Measurements from ENCODE around the gene SNX30. TPM values are rescaled to one million over a fixed set of nuclear protein-coding genes. Genes with fewer than 3 reads are reported as not detected.

The SNX30 gene
- total and polyA plus RNA-seq, 2 donors from 2014 or later, result 7.9 to 22.9 TPM

- Histone ChIP-seq H3K4me1 (ENCODE audit: control insufficient read depth in 2 of 3, insufficient read depth in 2 of 3, low read depth in 1 of 3, low read length in 3 of 3) (peaks cover 0 to 36% (median 12%) of the 10 kb centered on the region in 3 donors), H3K36me3 (ENCODE audit: control insufficient read depth in 2 of 3, insufficient read depth in 3 of 3, low read length in 3 of 3) (no peaks in the 10 kb centered on the region)
- TF ChIP-seq, protein P1, sequence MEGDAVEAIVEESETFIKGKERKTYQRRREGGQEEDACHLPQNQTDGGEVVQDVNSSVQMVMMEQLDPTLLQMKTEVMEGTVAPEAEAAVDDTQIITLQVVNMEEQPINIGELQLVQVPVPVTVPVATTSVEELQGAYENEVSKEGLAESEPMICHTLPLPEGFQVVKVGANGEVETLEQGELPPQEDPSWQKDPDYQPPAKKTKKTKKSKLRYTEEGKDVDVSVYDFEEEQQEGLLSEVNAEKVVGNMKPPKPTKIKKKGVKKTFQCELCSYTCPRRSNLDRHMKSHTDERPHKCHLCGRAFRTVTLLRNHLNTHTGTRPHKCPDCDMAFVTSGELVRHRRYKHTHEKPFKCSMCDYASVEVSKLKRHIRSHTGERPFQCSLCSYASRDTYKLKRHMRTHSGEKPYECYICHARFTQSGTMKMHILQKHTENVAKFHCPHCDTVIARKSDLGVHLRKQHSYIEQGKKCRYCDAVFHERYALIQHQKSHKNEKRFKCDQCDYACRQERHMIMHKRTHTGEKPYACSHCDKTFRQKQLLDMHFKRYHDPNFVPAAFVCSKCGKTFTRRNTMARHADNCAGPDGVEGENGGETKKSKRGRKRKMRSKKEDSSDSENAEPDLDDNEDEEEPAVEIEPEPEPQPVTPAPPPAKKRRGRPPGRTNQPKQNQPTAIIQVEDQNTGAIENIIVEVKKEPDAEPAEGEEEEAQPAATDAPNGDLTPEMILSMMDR (IDR thresholded peaks at IDR 0.05; ENCODE audit: borderline replicate concordance, extremely low read depth, insufficient read depth), result no peak
Observed at GRCh38 chr9:112792670-112793069, 42.1 kb downstream of the SNX30 start.

GRCh38 chr9:112793213-112793810 lies 42.8 kb downstream of the SNX30 start:
- Histone ChIP-seq H3K4me1 (ENCODE audit: control insufficient read depth in 2 of 3, insufficient read depth in 2 of 3, low read depth in 1 of 3, low read length in 3 of 3) (peaks cover 0 to 30% (median 12%) of the 10 kb centered on the region in 3 donors), H3K4me3 (ENCODE audit: low read length in 3 of 3) (no peak overlapping the region), H3K9ac (ENCODE audit: low read length in 3 of 3) (no peak overlapping the region), H3K27me3 (ENCODE audit: control insufficient read depth, insufficient read depth, low read length) (no peaks in the 10 kb centered on the region), H3K27ac (ENCODE audit: low read depth in 2 of 2, low read length in 2 of 2) (no peak overlapping the region), H3K36me3 (ENCODE audit: control insufficient read depth in 2 of 3, insufficient read depth in 3 of 3, low read length in 3 of 3) (no peaks in the 10 kb centered on the region), H3K9me3 (ENCODE audit: control insufficient read depth in 2 of 3, insufficient read depth in 1 of 3, low read length in 3 of 3) (no peaks in the 10 kb centered on the region)
- DNase-seq, result peak; percentile 31 to 83 (median 51)
- FAIRE-seq, result no peak
- intact Hi-C loops (cut with DNase I), result no loop called here
- TF ChIP-seq, protein P1 (IDR thresholded peaks at IDR 0.05; ENCODE audit: borderline replicate concordance, extremely low read depth, insufficient read depth), result peak; percentile 47

More at GRCh38 chr9:112792670-112793069, 42.1 kb downstream of the SNX30 start:
- FAIRE-seq, result no peak
- H3K9me3 ChIP-seq (ENCODE audit: control insufficient read depth in 2 of 3, insufficient read depth in 1 of 3, low read length in 3 of 3), result no peaks in the 10 kb centered on the region
- intact Hi-C loops (cut with DNase I), result no loop called here
- no peak overlapping the region for H3K4me3 ChIP-seq (ENCODE audit: low read length in 3 of 3)
- DNase-seq, result no peak
- no peak overlapping the region for H3K9ac ChIP-seq (ENCODE audit: low read length in 3 of 3)
- no peaks in the 10 kb centered on the region for H3K27me3 ChIP-seq (ENCODE audit: control insufficient read depth, insufficient read depth, low read length)
- H3K27ac ChIP-seq (ENCODE audit: low read depth in 2 of 2, low read length in 2 of 2), result no peak overlapping the region

DNA sequence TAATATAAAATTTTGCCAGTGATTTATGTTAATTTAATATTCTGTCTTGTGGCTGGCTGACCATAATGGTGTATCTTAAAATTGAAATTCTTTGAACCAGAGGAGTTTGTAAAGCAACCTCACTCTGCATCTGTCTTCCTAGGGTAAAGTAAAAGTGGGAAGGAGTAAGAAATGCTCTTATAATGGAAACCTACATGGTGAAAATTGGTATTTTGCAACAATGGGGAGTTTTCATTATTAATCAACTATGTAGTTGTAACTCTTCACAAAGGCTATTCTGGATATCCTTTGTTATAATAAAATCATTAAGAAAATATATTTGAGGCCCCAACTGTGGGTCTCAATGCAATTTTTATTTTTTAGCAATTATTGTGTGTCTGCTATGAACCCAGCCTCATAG lies 44.2 kb downstream of the SNX30 start:
- DNase-seq (no peak), FAIRE-seq (no peak)
- intact Hi-C loops (cut with DNase I), result no loop called here
- Histone ChIP-seq H3K27me3 (ENCODE audit: control insufficient read depth, insufficient read depth, low read length) (no peaks in the 10 kb centered on the region), H3K4me1 (ENCODE audit: control insufficient read depth in 2 of 3, insufficient read depth in 2 of 3, low read depth in 1 of 3, low read length in 3 of 3) (peaks cover 0 to 17% (median 12%) of the 10 kb centered on the region in 3 donors), H3K9me3 (ENCODE audit: control insufficient read depth in 2 of 3, insufficient read depth in 1 of 3, low read length in 3 of 3) (no peaks in the 10 kb centered on the region), H3K9ac (ENCODE audit: low read length in 3 of 3) (no peak overlapping the region), H3K4me3 (ENCODE audit: low read length in 3 of 3) (no peak overlapping the region), H3K36me3 (ENCODE audit: control insufficient read depth in 2 of 3, insufficient read depth in 3 of 3, low read length in 3 of 3) (no peaks in the 10 kb centered on the region), H3K27ac (ENCODE audit: low read depth in 2 of 2, low read length in 2 of 2) (no peak overlapping the region)
- TF ChIP-seq, protein P1 (IDR thresholded peaks at IDR 0.05; ENCODE audit: borderline replicate concordance, extremely low read depth, insufficient read depth), result no peak
